ENCODE measurements around the gene MGMT. TPM values are rescaled to one million over a fixed set of nuclear protein-coding genes. Genes with fewer than 3 reads are reported as not detected.

The MGMT gene
- total and polyA plus RNA-seq, 2 donors (not counting 3 experiments of a cell fraction or from before 2014, with no cell fraction given) = 15.0 to 15.2 TPM

GRCh38 chr10:129609551-129609950, 142.5 kb downstream of the MGMT start:
- intact Hi-C loops (cut with micrococcal nuclease) = no loop called here
- CTCF ChIA-PET = no interaction called here
- no peak for FAIRE-seq

More at GRCh38 chr10:129609551-129609950, 142.5 kb downstream of the MGMT start:
- Histone ChIP-seq H3K4me1 (ENCODE audit: control insufficient read depth, extremely low read depth, insufficient read depth, low read length) (no peaks in the 10 kb centered on the region), H4K20me1 (replicated peaks; ENCODE audit: control insufficient read depth, extremely low read depth, insufficient read depth, low read length) (no peaks in the 10 kb centered on the region), H3K27me3 (ENCODE audit: control insufficient read depth in 2 of 2, insufficient read depth in 2 of 2, low read length in 2 of 2) (no peaks in the 10 kb centered on the region), H3K4me3 (replicated peaks in 1 of 3; ENCODE audit: insufficient read depth in 1 of 3, low read depth in 1 of 3, low read length in 3 of 3) (no peak overlapping the region), H3K27ac (ENCODE audit: insufficient read depth, low read depth, low read length) (no peak overlapping the region), H3K79me2 (ENCODE audit: control insufficient read depth, insufficient read depth, low read length) (no peaks in the 10 kb centered on the region), H3K9me3 (replicated peaks; ENCODE audit: control insufficient read depth, insufficient read depth, low read length) (no peaks in the 10 kb centered on the region), H3K4me2 (ENCODE audit: insufficient read depth, low read length) (no peak overlapping the region), H3K9ac (replicated peaks; ENCODE audit: extremely low read depth, insufficient read depth, low read length) (no peak overlapping the region), H2AFZ (ENCODE audit: low read depth, low read length) (no peak overlapping the region), H3K9me1 (replicated peaks; ENCODE audit: control insufficient read depth, extremely low read depth, insufficient read depth, low read length) (no peaks in the 10 kb centered on the region), H3K36me3 (ENCODE audit: control insufficient read depth in 2 of 2, extremely low read depth in 1 of 2, insufficient read depth in 2 of 2, low read length in 2 of 2) (no peaks in the 10 kb centered on the region)
- POLR2A ChIA-PET = no interaction called here
- TF ChIP-seq FOS (IDR thresholded peaks at IDR 0.05; ENCODE audit: borderline replicate concordance, insufficient read depth, low read length) = no peak
- TF ChIP-seq POLR2A (IDR thresholded peaks at IDR 0.05; ENCODE audit: low read depth, low read length) = no peak
- TF ChIP-seq MAX (IDR thresholded peaks at IDR 0.05; ENCODE audit: insufficient read depth, insufficient read length) = no peak
- TF ChIP-seq POLR2AphosphoS5 (IDR thresholded peaks at IDR 0.05; ENCODE audit: insufficient read depth, low read depth, low read length) = no peak
- TF ChIP-seq JUN (IDR thresholded peaks at IDR 0.05; ENCODE audit: borderline replicate concordance, insufficient read depth, insufficient read length, low read depth) = no peak
- TF ChIP-seq GATA2 (IDR thresholded peaks at IDR 0.05; ENCODE audit: insufficient read depth, insufficient read length, low read depth, low read length) = no peak
- no peak for TF ChIP-seq EZH2 (IDR thresholded peaks at IDR 0.05; ENCODE audit: borderline replicate concordance, low read depth, low read length, severe bottlenecking)
- no peak for TF ChIP-seq CTCF (IDR thresholded peaks at IDR 0.05; ENCODE audit: extremely low read depth in 1 of 2, insufficient read depth in 1 of 2, low read depth in 1 of 2, low read length in 2 of 2)
- TF ChIP-seq MYC (IDR thresholded peaks at IDR 0.05; ENCODE audit: low read depth, low read length) = no peak
- dilution Hi-C loops (cut with MboI; ENCODE audit: extremely low pct_ligation_motif_present, low sequenced_read_pairs) = no loop called here
- no peak for DNase-seq (ENCODE audit: low read depth, low spot score)
- no TSS peak for BruUV-seq (replicated peaks)
